AG09309 (cell line): Measurements from ENCODE around the gene KCNF1.

Source experiments
- DNase-seq: peaks from one replicate; pipeline ENCODE4 v3.0.0-alpha.2; 2010; ENCODE audit warnings: low read depth
- H3K4me3 ChIP-seq: 2 replicates; pipeline ENCODE4 v1.5.1; 2011; ENCODE audit warnings: mild to moderate bottlenecking, low read depth, low read length, moderate library complexity; ENCODE audit not compliant: control insufficient read depth
- TF ChIP-seq, protein P1 (sequence below): IDR thresholded peaks from 2 replicates; pipeline ENCODE4 v1.5.1; 2011; ENCODE audit warnings: mild to moderate bottlenecking, low read depth, low read length, inconsistent platforms; ENCODE audit not compliant: insufficient read depth, control insufficient read depth; ENCODE audit errors: missing control alignments

Gene KCNF1

GRCh38 chr2:10931710-10932255 lies 20.0 kb downstream of the KCNF1 start:
- TF ChIP-seq, protein P1, sequence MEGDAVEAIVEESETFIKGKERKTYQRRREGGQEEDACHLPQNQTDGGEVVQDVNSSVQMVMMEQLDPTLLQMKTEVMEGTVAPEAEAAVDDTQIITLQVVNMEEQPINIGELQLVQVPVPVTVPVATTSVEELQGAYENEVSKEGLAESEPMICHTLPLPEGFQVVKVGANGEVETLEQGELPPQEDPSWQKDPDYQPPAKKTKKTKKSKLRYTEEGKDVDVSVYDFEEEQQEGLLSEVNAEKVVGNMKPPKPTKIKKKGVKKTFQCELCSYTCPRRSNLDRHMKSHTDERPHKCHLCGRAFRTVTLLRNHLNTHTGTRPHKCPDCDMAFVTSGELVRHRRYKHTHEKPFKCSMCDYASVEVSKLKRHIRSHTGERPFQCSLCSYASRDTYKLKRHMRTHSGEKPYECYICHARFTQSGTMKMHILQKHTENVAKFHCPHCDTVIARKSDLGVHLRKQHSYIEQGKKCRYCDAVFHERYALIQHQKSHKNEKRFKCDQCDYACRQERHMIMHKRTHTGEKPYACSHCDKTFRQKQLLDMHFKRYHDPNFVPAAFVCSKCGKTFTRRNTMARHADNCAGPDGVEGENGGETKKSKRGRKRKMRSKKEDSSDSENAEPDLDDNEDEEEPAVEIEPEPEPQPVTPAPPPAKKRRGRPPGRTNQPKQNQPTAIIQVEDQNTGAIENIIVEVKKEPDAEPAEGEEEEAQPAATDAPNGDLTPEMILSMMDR: no peak
- no peak overlapping the region for H3K4me3 ChIP-seq
- DNase-seq: no peak

DNA sequence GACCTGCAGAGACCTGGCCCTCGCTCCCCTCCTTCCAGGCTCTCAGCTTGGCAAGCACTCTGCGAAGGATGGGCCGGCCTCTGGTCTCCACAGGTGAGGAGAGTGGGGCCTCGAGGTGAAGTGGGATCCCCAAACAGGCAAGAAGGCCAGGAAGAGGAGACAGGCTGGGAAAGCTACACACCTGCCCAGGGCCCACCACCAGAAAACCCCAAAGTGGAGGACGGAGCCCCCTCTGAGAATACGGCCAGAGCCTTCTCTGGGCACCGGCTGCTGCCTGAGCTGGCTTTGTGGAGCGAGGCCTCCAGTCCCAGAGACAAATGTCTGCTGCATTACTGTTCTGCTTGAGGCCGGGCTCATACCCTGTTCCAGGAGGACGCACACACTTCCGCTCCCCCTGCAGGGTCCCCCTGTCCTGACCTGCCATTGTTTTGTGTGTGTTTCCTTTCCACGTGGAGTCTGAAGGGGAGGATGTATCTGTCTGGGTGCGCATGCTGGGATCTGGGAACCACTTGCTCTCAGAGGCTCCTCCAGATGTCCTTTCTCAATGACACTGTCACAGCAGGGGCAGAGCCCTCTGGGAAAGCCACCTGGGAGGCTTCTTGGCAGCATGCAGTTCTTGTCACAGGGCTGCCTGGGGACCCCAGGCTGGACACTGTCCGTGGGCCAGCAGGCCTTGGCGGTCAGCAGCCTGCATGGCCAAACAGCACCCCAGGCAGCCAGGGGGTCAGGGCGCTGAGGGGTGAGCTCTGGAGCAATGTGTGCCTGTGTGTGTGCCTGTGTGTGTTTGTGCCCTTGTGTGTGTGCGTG lies 20.8 kb downstream of the KCNF1 start:
- no peak for DNase-seq
- no peak overlapping the region for H3K4me3 ChIP-seq
- TF ChIP-seq, protein P1: no peak

DNA sequence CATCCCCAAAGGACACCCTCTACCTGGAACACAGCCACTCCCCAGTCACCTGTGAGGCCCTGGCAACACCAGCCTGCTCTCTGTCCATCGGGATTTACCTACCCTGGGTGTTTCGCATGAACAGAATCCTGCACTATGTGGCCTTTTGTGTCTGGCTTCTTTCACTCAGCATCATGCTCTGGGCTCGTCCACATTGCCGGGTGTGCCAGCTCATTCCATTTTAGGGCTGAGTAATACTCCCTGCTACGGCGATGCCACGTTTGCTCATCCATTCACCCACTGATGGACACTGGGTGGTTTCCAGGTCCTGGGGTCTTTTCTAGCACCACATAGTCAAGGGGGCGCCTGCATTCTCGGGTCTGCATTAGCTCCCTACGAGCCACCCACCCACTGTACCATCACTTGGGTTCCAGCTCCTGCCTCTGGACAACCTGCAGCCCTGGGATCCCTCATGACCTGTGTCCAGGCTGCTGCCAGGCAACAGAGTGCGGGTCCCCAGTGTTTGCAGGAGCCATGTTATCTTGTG lies 22.0 kb downstream of the KCNF1 start:
- no peak for DNase-seq
- TF ChIP-seq, protein P1: no peak

DNA sequence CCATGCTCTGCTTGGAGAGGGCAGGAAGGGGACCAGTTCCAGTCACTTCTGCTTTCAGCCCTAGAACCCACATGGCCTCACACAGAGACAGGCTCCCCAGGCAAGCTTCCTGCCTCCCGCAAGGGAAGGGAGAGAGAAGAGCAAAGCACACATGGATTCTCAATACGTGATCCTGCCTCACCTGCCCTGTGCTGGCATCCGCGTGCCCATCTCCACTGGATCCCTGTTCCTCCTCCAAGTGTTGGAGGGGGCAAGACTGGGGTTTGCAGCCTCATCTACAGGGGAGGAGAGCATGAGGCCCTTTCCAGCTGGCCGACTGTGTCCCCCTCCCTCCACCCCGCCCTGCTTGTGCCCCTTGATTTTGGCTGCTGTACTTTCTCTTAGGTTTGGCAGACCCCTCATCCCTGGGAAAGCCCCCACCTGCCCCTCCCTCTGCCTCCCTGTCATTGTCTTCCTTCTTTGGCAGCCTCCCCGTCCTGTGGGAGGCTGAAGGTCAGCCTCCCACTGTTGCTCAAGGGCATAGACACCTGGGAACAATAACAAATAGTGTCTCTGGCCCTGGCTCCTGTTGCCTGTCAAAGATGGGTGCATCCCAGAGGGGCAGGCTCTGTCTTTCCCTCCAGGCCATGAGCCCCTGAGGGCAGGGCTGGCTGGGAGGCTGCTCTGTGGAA lies 22.7 kb downstream of the KCNF1 start:
- no peak for DNase-seq
- H3K4me3 ChIP-seq: no peak overlapping the region
- TF ChIP-seq, protein P1: no peak

More for the DNA sequence above, 22.0 kb downstream of the KCNF1 start:
- no peak overlapping the region for H3K4me3 ChIP-seq

DNA sequence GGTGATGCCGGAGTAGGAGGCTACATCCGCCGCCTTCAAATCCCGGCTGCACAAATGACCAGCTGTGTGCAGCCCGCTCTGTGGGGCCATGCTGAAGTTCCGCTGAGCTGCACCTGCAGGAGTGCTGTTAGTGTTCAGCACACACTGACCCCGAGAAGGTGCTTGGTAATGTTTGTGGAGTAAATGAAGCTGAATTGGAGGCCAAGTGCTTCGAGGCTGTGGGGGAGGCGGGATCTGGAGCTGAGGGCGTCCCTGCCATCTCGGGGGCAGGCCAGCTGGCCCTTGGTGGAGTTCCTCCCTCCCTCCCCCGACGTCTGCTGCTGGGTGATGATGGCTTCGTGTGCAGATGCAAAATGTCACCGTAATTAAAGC lies 23.2 kb downstream of the KCNF1 start:
- TF ChIP-seq, protein P1: no peak
- DNase-seq: no peak
- H3K4me3 ChIP-seq: no peak overlapping the region

DNA sequence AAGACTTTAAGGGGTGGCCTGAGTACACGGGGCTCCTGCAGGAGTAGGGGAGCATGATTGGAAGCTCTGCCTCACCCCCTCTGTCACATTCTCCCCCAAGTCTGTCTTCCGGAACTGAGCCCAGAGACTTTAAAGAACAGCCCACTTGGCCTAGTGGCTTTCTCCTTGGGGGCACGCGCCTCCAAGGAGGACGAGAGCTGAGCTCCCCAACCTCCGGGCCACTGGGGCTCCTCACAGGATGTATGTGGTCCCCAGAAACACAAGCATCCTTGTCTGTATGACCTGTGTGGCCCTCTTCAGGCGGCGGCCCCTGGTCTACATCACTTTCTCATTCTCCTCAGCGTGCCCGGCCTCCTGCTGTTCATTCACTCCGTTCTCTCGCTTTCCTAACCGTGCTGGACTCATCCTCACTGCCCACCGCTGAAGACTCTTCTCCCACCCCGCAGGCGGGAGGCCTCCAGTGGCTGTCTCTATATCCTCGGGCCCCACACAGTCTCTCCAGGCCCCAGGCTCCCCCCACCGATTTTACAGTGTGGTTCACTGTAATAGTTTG lies 23.7 kb downstream of the KCNF1 start:
- no peak for DNase-seq
- TF ChIP-seq, protein P1: no peak
- H3K4me3 ChIP-seq: no peak overlapping the region
